GM23338 (cell line): ENCODE data around the gene MOCOS. TPM values are rescaled to one million over a fixed set of nuclear protein-coding genes. Genes with fewer than 3 reads are reported as not detected.

ENCODE experiments used
- ATAC-seq: fragments of 200-7000 bp; cut with Tn5 transposase; 3 replicates; pipeline ENCODE4 v1.9.1; 2020
- DNase-seq: peaks from one replicate; pipeline ENCODE4 v3.0.0-alpha.2; 2015; ENCODE audit warnings: low spot score
- H2AFZ ChIP-seq: fragments of 200-600 bp; sonication (generic); 2 replicates; pipeline ENCODE4 v1.8.0; 2016; ENCODE audit warnings: antibody characterized with exemption, mild to moderate bottlenecking, moderate library complexity
- H3F3A ChIP-seq: fragments of 200-600 bp; sonication (generic); replicated peaks from 2 replicates; pipeline ENCODE4 v1.8.0; 2017; ENCODE audit warnings: antibody characterized with exemption, mixed run types, low read depth
- H3K27ac ChIP-seq: fragments of 200-600 bp; sonication (generic); 2 replicates; pipeline ENCODE4 v1.6.1; 2016; ENCODE audit warnings: low read depth
- H3K27me3 ChIP-seq: fragments of 200-600 bp; sonication (generic); 2 replicates; pipeline ENCODE4 v1.8.0; 2016; ENCODE audit warnings: mild to moderate bottlenecking, mixed run types, moderate library complexity; ENCODE audit not compliant: insufficient read depth
- H3K36me3 ChIP-seq: fragments of 200-600 bp; sonication (generic); 2 replicates; pipeline ENCODE4 v1.8.0; 2016; ENCODE audit warnings: mild to moderate bottlenecking; ENCODE audit not compliant: insufficient read depth
- H3K4me1 ChIP-seq: fragments of 200-600 bp; sonication (generic); 2 replicates; pipeline ENCODE4 v1.8.0; 2016; ENCODE audit warnings: mild to moderate bottlenecking, moderate library complexity; ENCODE audit not compliant: insufficient read depth
- H3K4me2 ChIP-seq: fragments of 200-600 bp; sonication (generic); 2 replicates; pipeline ENCODE4 v1.7.1; 2017; ENCODE audit warnings: mixed run types
- H3K4me3 ChIP-seq: fragments of 200-600 bp; sonication (generic); 2 replicates; pipeline ENCODE4 v1.6.1; 2016; ENCODE audit warnings: mixed run types
- H3K79me2 ChIP-seq: fragments of 200-600 bp; sonication (generic); replicated peaks from 2 replicates; pipeline ENCODE4 v1.8.0; 2017; ENCODE audit warnings: mild to moderate bottlenecking; ENCODE audit not compliant: insufficient read depth
- H3K9me2 ChIP-seq: fragments of 200-600 bp; sonication (generic); 2 replicates; pipeline ENCODE4 v1.8.0; 2017; ENCODE audit not compliant: insufficient read depth
- H4K20me1 ChIP-seq: fragments of 200-600 bp; sonication (generic); replicated peaks from 2 replicates; pipeline ENCODE4 v1.8.0; 2017; ENCODE audit warnings: mild to moderate bottlenecking; ENCODE audit not compliant: insufficient read depth
- H3K27ac Mint-ChIP-seq: 2 replicates; pipeline ENCODE4 v1.8.0; 2020; ENCODE audit warnings: inconsistent platforms, mild to moderate bottlenecking, moderate library complexity, mixed read lengths
- H3K27me3 Mint-ChIP-seq: 3 replicates; pipeline ENCODE4 v1.8.0; 2022; ENCODE audit warnings: low read depth, mild to moderate bottlenecking, moderate library complexity, mixed read lengths, inconsistent platforms; ENCODE audit not compliant: insufficient read depth, poor library complexity
- H3K36me3 Mint-ChIP-seq: 3 replicates; pipeline ENCODE4 v1.8.0; 2021; ENCODE audit warnings: low read depth, mild to moderate bottlenecking, inconsistent platforms, moderate library complexity, mixed read lengths
- H3K4me1 Mint-ChIP-seq: 3 replicates; pipeline ENCODE4 v1.8.0; 2020; ENCODE audit warnings: mild to moderate bottlenecking, inconsistent platforms, mixed read lengths
- H3K4me3 Mint-ChIP-seq: 3 replicates; pipeline ENCODE4 v1.8.0; 2021; ENCODE audit warnings: moderate library complexity, mild to moderate bottlenecking, inconsistent platforms, mixed read lengths
- H3K9me3 Mint-ChIP-seq: 3 replicates; pipeline ENCODE4 v1.8.0; 2020; ENCODE audit warnings: moderate library complexity, mild to moderate bottlenecking, inconsistent platforms, mixed read lengths
- CREB1 ChIP-seq: fragments of 250-450 bp; sonication (Bioruptor Pico); IDR thresholded peaks from 2 replicates; pipeline ENCODE4 v1.5.0; 2020; ENCODE audit warnings: low read depth, mild to moderate bottlenecking, moderate library complexity
- ETS1 ChIP-seq: IDR thresholded peaks from 2 replicates; pipeline ENCODE4 v1.6.1; 2016; ENCODE audit warnings: antibody characterized with exemption
- REST ChIP-seq: IDR thresholded peaks from one replicate; pipeline ENCODE4 v1.6.1; 2018; ENCODE audit warnings: antibody characterized with exemption; ENCODE audit not compliant: unreplicated experiment
- ZNF331 ChIP-seq: fragments of 250-450 bp; sonication (Bioruptor Pico); IDR thresholded peaks from 2 replicates; pipeline ENCODE4 v1.5.0; 2020; ENCODE audit warnings: low read depth, mild to moderate bottlenecking, moderate library complexity
- ZNF462 ChIP-seq: fragments of 250-450 bp; sonication (Bioruptor Pico); IDR thresholded peaks from 2 replicates; pipeline ENCODE4 v1.5.0; 2020; ENCODE audit warnings: mild to moderate bottlenecking, moderate library complexity
- polyA plus RNA-seq: library from polyadenylated mRNA; unstranded; fragments of >200 nt; fragmentation: Nextera tagmentation; extraction: Ambion mirVana; gene quantifications from 2 replicates; pipeline ENCODE4 v1.2.1, GENCODE V29; 2016
- total RNA-seq: library from RNA; depleted of rRNA; stranded (reverse); fragments of >200 nt; shearing (Covaris generic); gene quantifications from 2 replicates; pipeline ENCODE4 v1.2.3, GENCODE V29; 2014

The MOCOS gene
- total and polyA plus RNA-seq, 2 experiments from 2014 or later, result 3.9 to 7.2 TPM

GRCh38 chr18:36181441-36181840, 5.9 kb upstream of the MOCOS start:
- Histone ChIP-seq H3K4me1 (no peaks in the 10 kb centered on the region), H3K36me3 (no peaks in the 10 kb centered on the region; the same call in 1 of the 2 replicates), H4K20me1 (0 out of 2 replicates have a peak, but pooled peaks cover 4% of the 10 kb centered on the region), H2AFZ (no peak overlapping the region), H3F3A (0 out of 2 replicates have a peak, but pooled peaks cover 4% of the 10 kb centered on the region), H3K79me2 (no peaks in the 10 kb centered on the region), H3K4me2 (no peak overlapping the region), H3K27me3 (peaks cover 18% of the 10 kb centered on the region), H3K4me3 (no peak overlapping the region), H3K27ac (no peak overlapping the region), H3K9me2 (no peaks in the 10 kb centered on the region)
- DNase-seq (peak; percentile 56), ATAC-seq (peak; percentile 30)
- TF ChIP-seq CREB1 (no peak), REST (no peak), ZNF331 (no peak), ETS1 (no peak), ZNF462 (no peak)
- Mint-ChIP-seq H3K4me1 (peaks cover 20% of the 10 kb centered on the region), H3K9me3 (no peaks in the 10 kb centered on the region), H3K4me3 (no peak overlapping the region), H3K27me3 (peaks cover 11% of the 10 kb centered on the region), H3K27ac (peak overlapping the region; percentile 53; the same call in 1 of the 2 replicates), H3K36me3 (peaks cover 3% of the 10 kb centered on the region; the same call in 1 of the 3 replicates)
